Measurements from ENCODE around the gene PDE2A. TPM values are rescaled to one million over a fixed set of nuclear protein-coding genes. Genes with fewer than 3 reads are reported as not detected.

PDE2A gene
- total RNA-seq, 1 experiment from 2014 or later = 1.1 TPM

GRCh38 chr11:72712841-72713240 lies 38.6 kb upstream of the PDE2A start:
- no peak for DNase-seq
- TF ChIP-seq CTCF (IDR thresholded peaks at IDR 0.05; ENCODE audit: unreplicated experiment) = no peak
- Mint-ChIP-seq H3K27ac (ENCODE audit: unreplicated experiment) (no peak overlapping the region), H3K36me3 (ENCODE audit: insufficient read depth, unreplicated experiment) (peaks cover 16% of the 10 kb centered on the region), H3K9me3 (ENCODE audit: low read depth, unreplicated experiment) (no peaks in the 10 kb centered on the region), H3K4me1 (ENCODE audit: low read depth, unreplicated experiment) (no peaks in the 10 kb centered on the region), H3K27me3 (ENCODE audit: unreplicated experiment) (no peaks in the 10 kb centered on the region), H3K4me3 (ENCODE audit: low read depth, unreplicated experiment) (no peak overlapping the region)
- intact Hi-C loops (cut with micrococcal nuclease; ENCODE audit: unreplicated experiment) = no loop called here
- CTCF ChIA-PET = no interaction called here
- BruUV-seq (replicated peaks) = no TSS peak

GRCh38 chr11:72712168-72712751 lies 38.0 kb upstream of the PDE2A start:
- intact Hi-C loops (cut with micrococcal nuclease; ENCODE audit: unreplicated experiment) = no loop called here
- Mint-ChIP-seq H3K27ac (ENCODE audit: unreplicated experiment) (no peak overlapping the region), H3K36me3 (ENCODE audit: insufficient read depth, unreplicated experiment) (peaks cover 20% of the 10 kb centered on the region), H3K27me3 (ENCODE audit: unreplicated experiment) (no peaks in the 10 kb centered on the region), H3K4me1 (ENCODE audit: low read depth, unreplicated experiment) (no peaks in the 10 kb centered on the region), H3K4me3 (ENCODE audit: low read depth, unreplicated experiment) (no peak overlapping the region), H3K9me3 (ENCODE audit: low read depth, unreplicated experiment) (no peaks in the 10 kb centered on the region)
- no peak for TF ChIP-seq CTCF (IDR thresholded peaks at IDR 0.05; ENCODE audit: unreplicated experiment)
- no TSS peak for BruUV-seq (replicated peaks)
- no peak for DNase-seq
- CTCF ChIA-PET = no interaction called here

GRCh38 chr11:72711141-72711540 lies 36.9 kb upstream of the PDE2A start:
- Mint-ChIP-seq H3K9me3 (ENCODE audit: low read depth, unreplicated experiment) (no peaks in the 10 kb centered on the region), H3K4me3 (ENCODE audit: low read depth, unreplicated experiment) (no peak overlapping the region), H3K36me3 (ENCODE audit: insufficient read depth, unreplicated experiment) (peaks cover 22% of the 10 kb centered on the region), H3K4me1 (ENCODE audit: low read depth, unreplicated experiment) (no peaks in the 10 kb centered on the region), H3K27ac (ENCODE audit: unreplicated experiment) (no peak overlapping the region), H3K27me3 (ENCODE audit: unreplicated experiment) (no peaks in the 10 kb centered on the region)
- CTCF ChIA-PET = no interaction called here
- no TSS peak for BruUV-seq (replicated peaks)
- intact Hi-C loops (cut with micrococcal nuclease; ENCODE audit: unreplicated experiment) = no loop called here
- no peak for DNase-seq
- TF ChIP-seq CTCF (IDR thresholded peaks at IDR 0.05; ENCODE audit: unreplicated experiment) = no peak

GRCh38 chr11:72710278-72710677 lies 36.1 kb upstream of the PDE2A start:
- intact Hi-C loops (cut with micrococcal nuclease; ENCODE audit: unreplicated experiment) = no loop called here

More at GRCh38 chr11:72710278-72710677, 36.1 kb upstream of the PDE2A start:
- Mint-ChIP-seq H3K4me3 (ENCODE audit: low read depth, unreplicated experiment) (no peak overlapping the region), H3K4me1 (ENCODE audit: low read depth, unreplicated experiment) (no peaks in the 10 kb centered on the region), H3K36me3 (ENCODE audit: insufficient read depth, unreplicated experiment) (peaks cover 22% of the 10 kb centered on the region), H3K27me3 (ENCODE audit: unreplicated experiment) (no peaks in the 10 kb centered on the region), H3K27ac (ENCODE audit: unreplicated experiment) (no peak overlapping the region), H3K9me3 (ENCODE audit: low read depth, unreplicated experiment) (no peaks in the 10 kb centered on the region)
- no TSS peak for BruUV-seq (replicated peaks)
- CTCF ChIA-PET = no interaction called here
- no peak for DNase-seq
- no peak for TF ChIP-seq CTCF (IDR thresholded peaks at IDR 0.05; ENCODE audit: unreplicated experiment)

Measured in Calu3 (cell line).